Fibroblast of the aortic adventitia (primary cell): Measurements from ENCODE around the gene RELN. TPM values are rescaled to one million over a fixed set of nuclear protein-coding genes. Genes with fewer than 3 reads are reported as not detected.

Experiments used
- DNase-seq: peaks from one replicate; pipeline ENCODE4 v3.0.0-alpha.2; 2010; ENCODE audit warnings: low read depth
- H3K4me3 ChIP-seq: 2 replicates; pipeline ENCODE4 v1.5.1; 2011; ENCODE audit warnings: low read depth, mild to moderate bottlenecking, control low read depth, low read length, moderate library complexity
- total RNA-seq: library from RNA; depleted of rRNA; stranded (reverse); fragments of >200 nt; gene quantifications from 2 replicates; pipeline ENCODE4 v1.2.3, GENCODE V29; 2012; ENCODE audit warnings: low replicate concordance
- TF ChIP-seq, protein P1 (sequence below): IDR thresholded peaks from 2 replicates; pipeline ENCODE4 v1.5.1; 2011; ENCODE audit warnings: mild to moderate bottlenecking, low read length, control low read depth, inconsistent platforms; ENCODE audit not compliant: insufficient read depth

Gene RELN
- total RNA-seq, 1 donor = 88.7 TPM

DNA sequence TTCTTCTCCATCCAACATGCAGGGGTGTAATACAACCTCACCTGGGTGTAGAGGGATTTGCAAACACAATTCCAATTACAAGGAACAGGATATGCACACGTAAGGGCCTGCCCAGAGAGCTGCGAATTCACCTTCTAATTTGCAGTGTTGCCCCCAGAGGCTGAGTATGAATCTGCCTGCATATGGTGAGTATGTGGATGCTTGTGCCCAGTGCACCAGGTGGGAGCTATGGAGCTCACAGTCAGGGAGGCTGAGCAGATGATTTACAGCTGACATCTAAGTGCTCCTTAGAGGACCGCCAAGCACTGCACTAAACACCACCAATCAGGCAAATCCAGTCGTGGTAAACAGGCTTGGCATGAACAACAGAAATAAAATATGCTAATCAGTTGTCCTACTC lies 132.0 kb downstream of the RELN start:
- H3K4me3 ChIP-seq = no peak overlapping the region
- TF ChIP-seq, protein P1, sequence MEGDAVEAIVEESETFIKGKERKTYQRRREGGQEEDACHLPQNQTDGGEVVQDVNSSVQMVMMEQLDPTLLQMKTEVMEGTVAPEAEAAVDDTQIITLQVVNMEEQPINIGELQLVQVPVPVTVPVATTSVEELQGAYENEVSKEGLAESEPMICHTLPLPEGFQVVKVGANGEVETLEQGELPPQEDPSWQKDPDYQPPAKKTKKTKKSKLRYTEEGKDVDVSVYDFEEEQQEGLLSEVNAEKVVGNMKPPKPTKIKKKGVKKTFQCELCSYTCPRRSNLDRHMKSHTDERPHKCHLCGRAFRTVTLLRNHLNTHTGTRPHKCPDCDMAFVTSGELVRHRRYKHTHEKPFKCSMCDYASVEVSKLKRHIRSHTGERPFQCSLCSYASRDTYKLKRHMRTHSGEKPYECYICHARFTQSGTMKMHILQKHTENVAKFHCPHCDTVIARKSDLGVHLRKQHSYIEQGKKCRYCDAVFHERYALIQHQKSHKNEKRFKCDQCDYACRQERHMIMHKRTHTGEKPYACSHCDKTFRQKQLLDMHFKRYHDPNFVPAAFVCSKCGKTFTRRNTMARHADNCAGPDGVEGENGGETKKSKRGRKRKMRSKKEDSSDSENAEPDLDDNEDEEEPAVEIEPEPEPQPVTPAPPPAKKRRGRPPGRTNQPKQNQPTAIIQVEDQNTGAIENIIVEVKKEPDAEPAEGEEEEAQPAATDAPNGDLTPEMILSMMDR = no peak
- DNase-seq = no peak

DNA sequence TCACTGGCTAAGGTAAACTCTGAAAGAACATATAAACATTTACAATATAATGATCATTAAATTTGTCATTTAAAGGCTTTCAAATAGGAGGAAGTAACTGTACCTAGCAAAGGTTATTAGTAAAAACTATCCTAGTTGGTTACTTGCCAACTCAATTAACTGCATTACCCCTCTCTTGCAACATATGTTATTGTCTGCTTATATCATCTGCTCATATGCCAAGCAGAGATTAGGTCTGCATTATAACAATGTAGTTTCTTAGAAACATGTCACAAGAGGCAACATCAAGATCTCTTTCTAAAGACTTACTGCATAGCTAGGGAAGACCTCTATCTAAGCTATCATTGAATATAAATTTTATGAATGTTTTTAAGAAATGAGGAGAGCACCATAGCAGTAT lies 132.5 kb downstream of the RELN start:
- DNase-seq = no peak
- TF ChIP-seq, protein P1 = no peak
- no peak overlapping the region for H3K4me3 ChIP-seq

DNA sequence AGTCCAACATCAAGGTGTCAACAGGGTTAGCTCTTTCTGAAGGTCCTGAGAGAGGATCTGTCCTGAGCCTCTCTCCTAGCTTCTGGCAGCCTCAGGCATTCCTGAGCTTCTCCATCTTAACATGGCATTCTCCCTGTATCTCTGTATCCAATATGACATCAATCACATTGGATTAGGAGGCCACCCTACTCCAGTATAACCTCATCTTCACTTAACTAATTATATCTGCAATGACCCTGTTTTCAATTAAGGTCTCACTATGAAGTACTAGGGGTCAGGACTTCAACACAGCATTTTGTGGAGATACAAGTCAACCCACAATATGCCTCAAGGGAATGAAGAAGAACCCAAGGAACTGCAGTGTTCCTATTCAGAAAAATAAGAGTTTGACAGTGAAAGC lies 133.8 kb downstream of the RELN start:
- no peak for DNase-seq
- TF ChIP-seq, protein P1 = no peak
- H3K4me3 ChIP-seq = no peak overlapping the region

DNA sequence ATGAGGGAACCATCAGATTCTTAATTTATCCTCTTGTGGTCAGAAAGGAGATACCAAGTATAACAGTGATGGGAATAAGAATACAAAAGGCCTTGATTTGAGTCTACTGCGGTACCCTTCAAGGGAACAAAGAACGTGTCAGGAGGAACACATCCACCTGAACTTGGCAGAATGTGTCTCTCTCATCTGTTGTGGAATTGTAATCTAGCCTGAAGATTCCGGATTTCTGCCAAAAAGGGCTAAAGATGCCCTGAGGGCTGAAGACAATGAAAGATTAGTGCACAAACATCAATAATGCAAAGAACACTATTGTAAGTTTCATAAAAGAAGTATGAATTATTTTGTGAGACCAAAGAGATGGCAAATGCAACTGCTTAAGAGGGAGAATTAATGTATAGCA lies 134.8 kb downstream of the RELN start:
- H3K4me3 ChIP-seq = no peak overlapping the region
- DNase-seq = no peak
- TF ChIP-seq, protein P1 = no peak

DNA sequence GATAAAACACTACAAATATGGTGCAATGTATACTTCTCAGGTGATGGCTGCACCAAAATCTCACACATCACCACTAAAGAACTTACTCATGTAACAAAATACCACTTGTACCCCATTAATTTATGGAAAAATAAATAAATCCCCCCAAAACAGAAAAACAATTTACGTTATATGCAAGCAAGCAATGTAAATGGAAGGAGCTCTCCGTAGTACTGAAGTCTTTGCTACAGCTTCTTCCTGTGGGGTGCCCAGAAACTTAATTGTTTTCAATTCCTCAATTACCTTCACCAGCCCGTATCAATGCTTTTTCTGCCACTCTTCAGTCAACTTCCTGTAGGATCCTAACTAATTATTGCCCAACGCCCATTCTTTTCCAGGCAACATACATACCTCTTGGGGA lies 138.1 kb downstream of the RELN start:
- peak; percentile 24 for DNase-seq
- no peak overlapping the region for H3K4me3 ChIP-seq
- TF ChIP-seq, protein P1 = no peak

DNA sequence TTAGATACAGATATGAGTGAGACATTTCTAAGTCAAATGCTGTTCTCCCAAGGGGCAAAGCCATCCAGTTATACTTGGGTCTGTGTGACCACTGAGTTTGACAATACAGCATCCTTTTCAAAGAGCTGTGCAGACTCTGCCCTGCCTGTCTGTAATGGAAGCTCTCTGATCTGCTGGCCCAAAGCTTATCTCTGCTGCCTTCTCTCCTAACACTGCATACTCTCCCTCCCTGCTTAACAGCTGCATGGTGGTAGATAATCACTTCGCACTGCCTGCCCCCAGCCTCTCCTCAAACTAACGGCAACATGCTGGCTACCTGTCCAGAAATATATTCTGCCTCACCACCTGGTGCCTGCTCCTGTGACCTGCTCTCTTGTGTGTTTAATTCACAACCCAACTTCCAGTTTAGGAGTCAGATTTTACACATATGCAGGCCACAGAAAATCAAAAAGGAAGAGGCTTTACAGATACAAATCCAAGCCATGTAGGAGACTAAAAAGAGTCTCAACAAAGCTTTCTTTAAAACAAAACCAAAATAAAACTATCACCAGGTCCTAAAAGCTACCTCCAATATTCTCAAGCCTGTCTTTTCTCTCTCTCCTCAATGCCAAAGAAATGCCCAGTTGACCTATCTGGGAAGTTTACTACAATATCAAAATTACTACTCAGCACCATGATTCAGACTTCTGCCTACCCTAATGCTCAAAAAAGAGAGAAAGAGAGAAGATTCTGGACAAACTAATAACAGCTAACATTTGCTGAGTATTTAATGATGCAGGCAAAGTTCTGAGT lies 145.6 kb downstream of the RELN start:
- DNase-seq = no peak
- no peak overlapping the region for H3K4me3 ChIP-seq
- TF ChIP-seq, protein P1 = no peak

DNA sequence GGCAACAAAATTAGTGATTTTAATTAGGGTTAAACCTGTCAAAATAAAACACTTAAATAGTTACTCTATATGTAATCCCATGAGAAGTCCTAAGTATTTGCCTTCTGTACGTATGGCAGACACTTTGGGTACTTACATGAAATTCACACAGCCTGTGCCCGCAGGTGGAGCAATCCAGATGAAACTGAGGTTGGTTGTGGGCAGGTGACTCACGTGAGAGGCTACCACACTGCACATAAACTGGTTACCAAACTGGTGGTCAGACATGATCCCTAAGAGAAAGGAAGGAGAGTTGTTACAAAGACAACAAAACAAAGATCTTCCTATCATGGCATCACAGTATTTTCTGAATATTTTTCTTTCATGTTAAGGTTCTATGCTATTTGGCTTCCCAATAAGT lies 156.1 kb downstream of the RELN start:
- no peak overlapping the region for H3K4me3 ChIP-seq
- DNase-seq = no peak
- TF ChIP-seq, protein P1 = no peak
